ENCODE results near the gene UROC1. TPM values are rescaled to one million over a fixed set of nuclear protein-coding genes. Genes with fewer than 3 reads are reported as not detected.

UROC1 gene
- total RNA-seq, 1 experiment from 2014 or later: not detected

DNA sequence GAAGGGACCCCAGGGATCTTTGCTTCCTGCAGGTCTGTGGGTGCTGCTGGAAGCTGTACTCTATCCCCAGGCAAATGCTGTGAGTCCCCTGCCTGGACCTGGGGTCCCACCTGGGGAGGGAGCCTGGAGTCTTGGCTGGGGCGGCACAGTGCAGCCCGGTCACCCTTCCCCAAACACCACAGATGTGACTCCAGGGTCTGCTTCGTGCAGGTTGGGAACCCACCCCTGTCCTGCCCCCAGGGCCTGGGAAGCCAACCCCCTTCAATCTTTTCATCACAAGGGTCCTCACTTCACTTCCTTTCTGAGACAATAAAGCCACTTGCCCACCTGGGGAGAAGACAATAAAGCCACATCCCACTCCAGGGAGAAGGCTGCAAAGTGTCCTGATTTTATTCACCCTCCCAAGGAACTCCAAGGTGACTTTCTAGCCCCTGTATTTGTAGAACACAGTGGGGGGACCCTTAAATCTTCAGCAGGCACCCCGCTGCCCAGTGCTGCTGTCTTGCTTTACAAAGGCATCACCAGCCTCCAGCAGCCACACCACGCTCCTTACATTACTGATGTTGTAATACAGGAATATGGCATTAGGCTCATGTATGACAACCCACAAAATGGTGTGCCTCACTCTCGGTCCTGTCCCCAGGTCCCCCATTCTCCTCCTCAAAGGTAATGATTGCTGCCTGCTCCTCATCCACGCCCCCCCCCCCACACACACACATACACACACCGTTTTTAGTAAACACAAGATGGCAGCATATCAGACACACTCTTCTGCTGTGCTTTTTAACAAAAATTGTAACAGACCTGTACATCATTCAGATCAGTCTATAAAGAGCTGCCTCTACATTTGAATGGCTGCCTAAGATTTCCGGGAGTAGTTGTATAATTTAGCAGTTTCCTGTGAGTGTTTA, 31.2 kb upstream of the UROC1 start:
- no peaks in the 10 kb centered on the region for H3K9me3 Mint-ChIP-seq (ENCODE audit: unreplicated experiment)
- H3K27ac Mint-ChIP-seq (ENCODE audit: low read depth, unreplicated experiment): no peak overlapping the region
- BruUV-seq (replicated peaks): no TSS peak
- no peak overlapping the region for H3K4me3 Mint-ChIP-seq (ENCODE audit: unreplicated experiment)
- ChIA-PET POLR2A (no interaction called here), CTCF (interaction anchor here (0.6 to 1.0 kb wide), 3 partner anchors 17 to 78 kb away, joined by 3 to 6 read pairs (median 3); no protein-coding TSS in a partner anchor)
- no peaks in the 10 kb centered on the region for H3K4me1 Mint-ChIP-seq (ENCODE audit: insufficient read depth, unreplicated experiment)
- H3K36me3 Mint-ChIP-seq (ENCODE audit: insufficient read depth, unreplicated experiment): no peaks in the 10 kb centered on the region
- H3K27me3 Mint-ChIP-seq (ENCODE audit: insufficient read depth, unreplicated experiment): peaks cover 51% of the 10 kb centered on the region
- TF ChIP-seq, protein P1, sequence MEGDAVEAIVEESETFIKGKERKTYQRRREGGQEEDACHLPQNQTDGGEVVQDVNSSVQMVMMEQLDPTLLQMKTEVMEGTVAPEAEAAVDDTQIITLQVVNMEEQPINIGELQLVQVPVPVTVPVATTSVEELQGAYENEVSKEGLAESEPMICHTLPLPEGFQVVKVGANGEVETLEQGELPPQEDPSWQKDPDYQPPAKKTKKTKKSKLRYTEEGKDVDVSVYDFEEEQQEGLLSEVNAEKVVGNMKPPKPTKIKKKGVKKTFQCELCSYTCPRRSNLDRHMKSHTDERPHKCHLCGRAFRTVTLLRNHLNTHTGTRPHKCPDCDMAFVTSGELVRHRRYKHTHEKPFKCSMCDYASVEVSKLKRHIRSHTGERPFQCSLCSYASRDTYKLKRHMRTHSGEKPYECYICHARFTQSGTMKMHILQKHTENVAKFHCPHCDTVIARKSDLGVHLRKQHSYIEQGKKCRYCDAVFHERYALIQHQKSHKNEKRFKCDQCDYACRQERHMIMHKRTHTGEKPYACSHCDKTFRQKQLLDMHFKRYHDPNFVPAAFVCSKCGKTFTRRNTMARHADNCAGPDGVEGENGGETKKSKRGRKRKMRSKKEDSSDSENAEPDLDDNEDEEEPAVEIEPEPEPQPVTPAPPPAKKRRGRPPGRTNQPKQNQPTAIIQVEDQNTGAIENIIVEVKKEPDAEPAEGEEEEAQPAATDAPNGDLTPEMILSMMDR (IDR thresholded peaks at IDR 0.05; ENCODE audit: unreplicated experiment): no peak
- DNase-seq (ENCODE audit: unreplicated experiment): no peak
- intact Hi-C loops (cut with micrococcal nuclease): no loop called here

DNA sequence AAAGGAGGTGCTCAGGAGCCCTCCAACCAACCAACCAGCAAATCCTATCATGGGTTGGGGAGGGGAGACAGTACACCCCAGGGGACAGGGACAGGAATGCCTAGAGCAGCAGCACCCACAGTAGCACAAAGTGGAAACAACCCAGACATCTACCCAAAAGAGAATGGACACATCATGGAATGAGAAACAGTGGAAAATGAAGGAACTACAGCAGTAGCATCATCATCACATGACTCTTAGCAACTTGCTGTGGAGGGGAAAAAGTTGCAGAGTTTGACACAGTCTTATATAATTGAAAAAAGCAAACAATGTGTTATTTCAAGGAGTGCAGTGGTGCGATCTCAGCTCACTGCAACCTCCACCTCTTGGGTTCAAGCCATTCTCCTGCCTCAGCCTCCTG, 30.1 kb upstream of the UROC1 start:
- no peak overlapping the region for H3K27ac Mint-ChIP-seq (ENCODE audit: low read depth, unreplicated experiment)
- no TSS peak for BruUV-seq (replicated peaks)
- no peaks in the 10 kb centered on the region for H3K4me1 Mint-ChIP-seq (ENCODE audit: insufficient read depth, unreplicated experiment)

GRCh38 chr3:126546549-126547239, 29.1 kb upstream of the UROC1 start:
- POLR2A ChIA-PET: interaction anchor here (1.0 kb wide), 2 partner anchors 9 kb away, joined by 3 read pairs; no protein-coding TSS in a partner anchor
- no peaks in the 10 kb centered on the region for H3K9me3 Mint-ChIP-seq (ENCODE audit: unreplicated experiment)
- H3K36me3 Mint-ChIP-seq (ENCODE audit: insufficient read depth, unreplicated experiment): no peaks in the 10 kb centered on the region
- H3K27me3 Mint-ChIP-seq (ENCODE audit: insufficient read depth, unreplicated experiment): peaks cover 51% of the 10 kb centered on the region
- no peak for DNase-seq (ENCODE audit: unreplicated experiment)
- H3K4me3 Mint-ChIP-seq (ENCODE audit: unreplicated experiment): no peak overlapping the region
- BruUV-seq (replicated peaks): no TSS peak
- TF ChIP-seq, protein P1 (IDR thresholded peaks at IDR 0.05; ENCODE audit: unreplicated experiment): no peak
- intact Hi-C loops (cut with micrococcal nuclease): no loop called here
- H3K27ac Mint-ChIP-seq (ENCODE audit: low read depth, unreplicated experiment): no peak overlapping the region
- CTCF ChIA-PET: no interaction called here
- H3K4me1 Mint-ChIP-seq (ENCODE audit: insufficient read depth, unreplicated experiment): no peaks in the 10 kb centered on the region

More for the DNA sequence above, 30.1 kb upstream of the UROC1 start:
- Mint-ChIP-seq H3K4me3 (ENCODE audit: unreplicated experiment) (no peak overlapping the region), H3K27me3 (ENCODE audit: insufficient read depth, unreplicated experiment) (peaks cover 51% of the 10 kb centered on the region), H3K9me3 (ENCODE audit: unreplicated experiment) (no peaks in the 10 kb centered on the region), H3K36me3 (ENCODE audit: insufficient read depth, unreplicated experiment) (no peaks in the 10 kb centered on the region)
- CTCF ChIA-PET: interaction anchor here (0.6 kb wide), 1 partner anchor 84 kb away, joined by 3 read pairs; no protein-coding TSS in a partner anchor
- TF ChIP-seq, protein P1 (IDR thresholded peaks at IDR 0.05; ENCODE audit: unreplicated experiment): no peak
- intact Hi-C loops (cut with micrococcal nuclease): no loop called here
- no peak for DNase-seq (ENCODE audit: unreplicated experiment)
- POLR2A ChIA-PET: interaction anchor here (1.0 kb wide), 1 partner anchor 10 kb away, joined by 3 read pairs; no protein-coding TSS in a partner anchor

DNA sequence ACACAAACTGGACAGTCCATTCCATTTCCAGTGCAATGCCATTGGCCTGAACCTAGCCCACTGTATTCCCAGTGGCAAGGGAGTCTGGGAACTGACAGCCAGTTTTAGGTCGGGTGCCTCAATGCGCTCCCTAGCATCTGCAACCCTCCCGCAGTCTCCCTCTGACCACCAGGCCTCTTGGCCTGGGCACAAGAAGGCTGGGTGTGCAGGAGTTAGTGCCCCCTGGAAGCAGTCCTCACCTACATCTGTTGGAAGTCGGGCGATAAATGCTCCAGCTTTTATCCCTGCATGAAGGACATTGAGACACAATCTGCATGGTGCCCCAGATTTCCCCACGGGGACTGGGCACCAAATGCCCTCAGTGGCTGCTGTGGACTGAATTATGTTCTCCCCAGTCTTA, 28.4 kb upstream of the UROC1 start:
- H3K4me1 Mint-ChIP-seq (ENCODE audit: insufficient read depth, unreplicated experiment): peaks cover 3% of the 10 kb centered on the region
- ChIA-PET POLR2A (interaction anchor here (1.0 kb wide), 1 partner anchor 9 kb away, joined by 3 read pairs; no protein-coding TSS in a partner anchor), CTCF (no interaction called here)
- intact Hi-C loops (cut with micrococcal nuclease): no loop called here
- H3K27me3 Mint-ChIP-seq (ENCODE audit: insufficient read depth, unreplicated experiment): peaks cover 46% of the 10 kb centered on the region
- no peak overlapping the region for H3K27ac Mint-ChIP-seq (ENCODE audit: low read depth, unreplicated experiment)
- BruUV-seq (replicated peaks): no TSS peak
- no peak overlapping the region for H3K4me3 Mint-ChIP-seq (ENCODE audit: unreplicated experiment)
- H3K9me3 Mint-ChIP-seq (ENCODE audit: unreplicated experiment): no peaks in the 10 kb centered on the region
- TF ChIP-seq, protein P1 (IDR thresholded peaks at IDR 0.05; ENCODE audit: unreplicated experiment): no peak
- no peaks in the 10 kb centered on the region for H3K36me3 Mint-ChIP-seq (ENCODE audit: insufficient read depth, unreplicated experiment)
- no peak for DNase-seq (ENCODE audit: unreplicated experiment)
